Fibroblast of skin of right quadriceps (primary cell): Measurements from ENCODE around the gene CAMKK2.

Source experiments
- DNase-seq: peaks from one replicate; pipeline ENCODE4 v3.0.0-alpha.2; 2013

Gene CAMKK2

DNA sequence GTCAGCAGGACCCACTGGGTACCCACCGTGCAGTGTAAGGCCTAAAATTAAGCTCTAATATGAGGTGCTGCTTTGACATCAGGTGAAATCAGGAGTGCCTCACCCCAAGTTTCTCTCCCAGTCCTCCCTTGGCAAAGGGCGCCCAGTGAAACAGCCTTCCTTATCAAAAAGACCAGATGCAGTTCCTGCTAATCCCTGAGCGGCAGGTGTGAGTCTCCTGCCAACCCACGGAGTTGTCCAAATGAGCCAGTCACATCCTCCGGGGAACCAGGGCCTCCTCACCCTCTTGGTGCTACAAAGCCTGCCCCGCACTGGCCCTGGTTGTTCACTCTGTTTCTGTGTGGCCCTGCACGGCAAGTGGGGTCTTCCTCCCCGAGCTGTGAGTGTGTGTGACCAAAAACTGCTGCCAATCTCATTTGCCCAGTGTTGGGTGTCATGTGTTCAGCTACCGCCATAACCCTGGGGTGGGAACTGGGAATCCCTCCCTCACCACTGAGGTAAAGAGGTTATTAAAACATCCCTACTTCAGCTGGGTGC lies 106.8 kb downstream of the CAMKK2 start:
- no peak for DNase-seq

DNA sequence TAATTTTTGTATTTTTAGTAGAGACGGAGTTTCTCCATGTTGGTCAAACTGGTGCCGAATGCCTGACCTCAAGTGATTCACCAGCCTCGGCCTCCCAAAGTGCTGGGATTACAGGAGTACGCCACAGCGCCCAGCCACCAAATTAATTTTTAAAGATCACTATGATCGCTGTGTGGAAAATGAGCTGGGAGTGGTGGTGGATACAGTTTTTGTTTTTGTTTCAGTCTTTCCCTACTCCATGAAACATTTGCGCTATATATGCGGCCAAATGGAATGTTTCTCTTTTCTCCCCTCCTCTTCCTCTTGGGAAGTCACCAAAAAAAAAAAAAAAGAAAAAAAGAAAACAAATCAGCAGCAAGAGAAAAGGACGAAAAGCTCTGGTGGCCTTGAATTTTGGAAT lies 107.4 kb downstream of the CAMKK2 start:
- DNase-seq: no peak

DNA sequence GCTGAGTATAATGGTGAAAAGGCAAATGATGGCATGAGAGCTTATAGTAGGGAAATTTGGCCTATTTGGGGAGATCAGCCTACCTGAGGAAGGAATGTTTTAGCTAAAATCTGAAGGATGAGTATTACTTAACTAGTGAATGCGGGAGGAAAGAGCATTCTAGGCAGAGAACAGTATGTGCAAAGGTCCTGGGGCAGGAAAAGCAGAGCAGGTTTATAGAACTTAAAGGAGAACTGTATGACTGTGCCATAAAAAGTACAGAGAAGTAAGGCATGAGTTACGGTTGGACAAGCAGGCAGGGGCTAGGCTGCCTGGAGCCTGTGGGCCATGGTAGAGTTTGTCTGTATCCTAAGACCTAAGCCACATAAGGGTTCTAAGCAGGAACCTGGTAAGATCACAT lies 108.3 kb downstream of the CAMKK2 start:
- DNase-seq: no peak
